ENCODE data around the gene TMEM187.
"Not testable (repeated sequence)": the region's sequence is repeated elsewhere in the genome, so short reads cannot be mapped to it uniquely, and the experiment has no call there.

Gene TMEM187

DNA sequence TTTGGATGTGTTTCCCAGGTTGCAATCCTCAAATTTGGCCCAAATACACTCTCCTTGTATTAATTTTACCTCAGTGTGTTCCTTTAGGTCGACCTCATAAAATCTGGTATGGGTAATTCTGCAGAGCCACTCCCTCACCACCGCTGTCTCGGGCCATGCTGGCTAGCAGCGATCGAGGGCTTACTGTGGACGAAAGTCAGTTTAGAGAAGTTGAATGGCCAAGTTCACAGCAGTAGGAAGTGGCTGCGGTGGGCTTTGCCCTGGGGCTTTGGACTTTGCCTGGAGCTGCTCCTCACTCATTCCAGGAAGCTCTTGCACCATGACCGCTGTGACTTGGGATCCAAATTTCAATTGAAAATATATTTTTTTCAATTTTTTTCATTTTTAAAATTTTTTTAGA lies 19.6 kb downstream of the TMEM187 start:
- DNase-seq (ENCODE audit: low read depth): no peak
- TF ChIP-seq, protein P1, sequence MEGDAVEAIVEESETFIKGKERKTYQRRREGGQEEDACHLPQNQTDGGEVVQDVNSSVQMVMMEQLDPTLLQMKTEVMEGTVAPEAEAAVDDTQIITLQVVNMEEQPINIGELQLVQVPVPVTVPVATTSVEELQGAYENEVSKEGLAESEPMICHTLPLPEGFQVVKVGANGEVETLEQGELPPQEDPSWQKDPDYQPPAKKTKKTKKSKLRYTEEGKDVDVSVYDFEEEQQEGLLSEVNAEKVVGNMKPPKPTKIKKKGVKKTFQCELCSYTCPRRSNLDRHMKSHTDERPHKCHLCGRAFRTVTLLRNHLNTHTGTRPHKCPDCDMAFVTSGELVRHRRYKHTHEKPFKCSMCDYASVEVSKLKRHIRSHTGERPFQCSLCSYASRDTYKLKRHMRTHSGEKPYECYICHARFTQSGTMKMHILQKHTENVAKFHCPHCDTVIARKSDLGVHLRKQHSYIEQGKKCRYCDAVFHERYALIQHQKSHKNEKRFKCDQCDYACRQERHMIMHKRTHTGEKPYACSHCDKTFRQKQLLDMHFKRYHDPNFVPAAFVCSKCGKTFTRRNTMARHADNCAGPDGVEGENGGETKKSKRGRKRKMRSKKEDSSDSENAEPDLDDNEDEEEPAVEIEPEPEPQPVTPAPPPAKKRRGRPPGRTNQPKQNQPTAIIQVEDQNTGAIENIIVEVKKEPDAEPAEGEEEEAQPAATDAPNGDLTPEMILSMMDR (conservative IDR thresholded peaks at IDR 0.05; ENCODE audit: low read depth, low read length): no peak
- no peak overlapping the region for H3K4me3 ChIP-seq (ENCODE audit: low read depth, low read length)

DNA sequence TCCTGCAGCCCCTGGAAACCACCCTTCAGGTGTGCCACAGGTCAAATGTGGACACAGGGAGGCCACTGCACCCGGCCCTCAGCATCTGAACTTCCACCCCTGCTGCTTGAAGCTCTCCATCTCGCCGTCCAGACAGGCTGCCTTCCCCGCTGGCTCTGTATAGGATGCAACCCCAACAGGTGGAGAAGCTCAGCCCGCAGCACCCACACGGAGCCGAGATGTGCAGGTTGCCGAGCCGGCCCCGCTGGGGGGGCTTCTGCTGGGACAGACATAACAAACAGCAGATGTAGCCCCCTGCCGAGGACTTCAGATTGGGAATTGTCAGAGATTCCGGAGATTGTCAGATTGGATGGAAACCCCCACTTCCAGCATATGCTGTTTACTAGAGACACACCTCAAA lies 20.5 kb downstream of the TMEM187 start:
- DNase-seq (ENCODE audit: low read depth): no peak
- TF ChIP-seq, protein P1 (conservative IDR thresholded peaks at IDR 0.05; ENCODE audit: low read depth, low read length): no peak

DNA sequence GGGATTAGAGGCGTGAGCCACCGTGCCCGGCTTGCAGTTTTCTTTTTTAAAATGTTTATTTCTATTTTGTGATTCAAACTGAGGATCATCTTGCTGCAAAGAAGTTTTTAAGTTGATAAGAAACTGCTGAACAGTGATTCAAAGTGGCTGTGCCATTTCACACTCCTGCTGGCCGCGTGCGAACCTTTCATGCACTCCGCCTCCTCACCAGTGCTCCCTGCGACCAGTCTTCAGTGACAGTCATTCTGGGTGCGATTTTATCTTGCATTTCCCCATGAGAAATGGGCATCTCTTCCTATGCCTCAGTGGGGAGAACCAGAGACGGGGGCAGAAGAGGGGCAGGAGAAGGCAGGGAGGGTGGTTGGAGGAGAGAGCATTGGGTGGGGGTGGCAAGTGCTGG lies 21.4 kb downstream of the TMEM187 start:
- no peak for DNase-seq (ENCODE audit: low read depth)
- TF ChIP-seq, protein P1 (conservative IDR thresholded peaks at IDR 0.05; ENCODE audit: low read depth, low read length): no peak
- no peak overlapping the region for H3K4me3 ChIP-seq (ENCODE audit: low read depth, low read length)

More for the DNA sequence above, 20.5 kb downstream of the TMEM187 start:
- H3K4me3 ChIP-seq (ENCODE audit: low read depth, low read length): no peak overlapping the region

DNA sequence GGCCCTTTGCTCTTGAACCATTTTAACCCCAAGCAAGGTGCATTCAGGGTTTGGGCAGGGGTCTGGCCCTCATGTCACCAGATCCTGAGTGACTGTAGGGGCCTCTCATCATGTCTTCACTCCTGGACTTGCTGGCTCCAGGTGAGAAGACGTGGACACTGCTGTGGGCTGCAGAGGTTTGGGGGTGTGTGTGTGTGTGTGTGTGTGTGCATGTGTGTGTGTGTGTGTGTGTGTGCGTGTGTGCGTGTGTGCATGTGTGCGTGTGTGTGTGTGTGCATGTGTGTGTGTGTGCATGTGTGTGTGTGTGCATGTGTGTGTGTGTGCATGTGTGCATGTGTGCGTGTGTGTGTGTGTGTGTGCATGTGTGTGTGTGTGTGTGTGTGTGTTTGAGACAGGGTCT lies 21.8 kb downstream of the TMEM187 start:
- DNase-seq (ENCODE audit: low read depth); H3K4me3 ChIP-seq (ENCODE audit: low read depth, low read length): not testable (repeated sequence)

DNA sequence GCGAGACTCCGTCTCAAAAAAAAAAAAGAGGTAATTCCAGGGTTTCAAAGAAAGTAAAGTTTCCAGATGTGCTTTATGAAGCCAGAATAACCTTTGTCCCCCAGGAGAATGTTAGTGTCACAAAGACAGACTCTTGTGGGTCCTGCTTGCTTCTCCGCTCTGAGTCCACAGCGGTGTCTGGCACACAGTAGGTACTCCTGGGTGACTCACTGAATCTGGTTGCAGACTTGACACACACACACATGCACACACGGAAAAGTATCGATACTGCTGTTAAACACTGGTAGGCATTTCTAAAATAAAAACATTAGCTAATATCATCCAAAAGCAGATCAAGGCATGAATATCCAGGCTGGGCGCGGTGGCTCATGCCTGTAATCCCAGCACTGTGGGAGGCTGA lies 22.9 kb downstream of the TMEM187 start:
- TF ChIP-seq, protein P1 (conservative IDR thresholded peaks at IDR 0.05; ENCODE audit: low read depth, low read length): no peak
- DNase-seq (ENCODE audit: low read depth): no peak
- H3K4me3 ChIP-seq (ENCODE audit: low read depth, low read length): no peak overlapping the region

DNA sequence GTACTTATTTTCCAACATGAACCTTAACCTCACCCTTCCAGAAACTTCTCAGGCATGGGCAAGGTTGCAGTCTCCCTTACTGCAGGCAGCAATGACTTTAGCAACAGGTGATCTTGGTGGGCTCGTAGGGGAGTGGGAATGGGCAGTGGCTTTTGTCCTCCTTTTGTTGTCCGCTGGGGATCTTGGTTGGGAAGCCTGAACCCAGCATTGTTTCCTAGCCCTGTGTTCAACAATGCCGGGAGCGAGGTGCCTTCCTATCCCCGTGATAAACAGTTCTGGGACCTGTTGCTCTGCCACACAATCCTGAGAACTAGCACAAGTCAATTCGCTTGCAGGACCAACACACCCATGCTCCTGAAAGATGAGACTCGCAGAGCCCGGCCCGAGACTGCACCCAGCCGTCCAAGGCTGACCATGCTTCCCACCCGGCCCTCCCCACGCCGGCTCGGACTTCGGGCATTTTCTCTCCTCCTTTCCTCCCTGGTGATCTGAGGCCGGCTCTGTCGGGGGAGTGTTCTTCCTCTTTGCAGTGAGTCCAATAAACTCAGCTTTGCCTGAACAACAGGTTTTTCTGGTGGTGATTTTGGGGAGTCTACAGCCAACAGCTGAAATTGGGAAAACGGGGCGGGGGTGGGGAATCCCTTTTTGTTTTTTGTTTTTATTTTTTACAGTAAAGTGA lies 26.9 kb downstream of the TMEM187 start:
- TF ChIP-seq, protein P1 (conservative IDR thresholded peaks at IDR 0.05; ENCODE audit: low read depth, low read length): no peak
- H3K4me3 ChIP-seq (ENCODE audit: low read depth, low read length): no peak overlapping the region
- DNase-seq (ENCODE audit: low read depth): no peak

DNA sequence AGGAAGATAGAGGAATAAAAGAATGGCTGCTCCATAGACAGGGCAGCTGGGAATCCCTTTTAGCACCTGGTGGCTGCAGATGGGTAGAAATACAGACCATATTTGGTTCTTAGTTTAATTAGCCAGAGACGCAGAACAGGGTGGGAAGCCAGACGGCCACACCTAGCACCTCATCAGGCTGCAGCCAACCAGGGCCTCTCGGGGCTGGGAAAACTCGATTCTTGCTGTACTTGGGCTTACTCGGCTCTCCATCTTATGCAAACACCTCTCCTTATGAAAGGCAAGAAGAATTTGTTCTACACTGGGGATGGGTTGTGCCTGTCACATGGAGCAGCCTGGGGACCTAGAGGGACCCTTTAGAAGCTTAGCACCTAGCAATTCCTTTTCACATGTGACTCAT lies 27.5 kb downstream of the TMEM187 start:
- no peak overlapping the region for H3K4me3 ChIP-seq (ENCODE audit: low read depth, low read length)
- TF ChIP-seq, protein P1 (conservative IDR thresholded peaks at IDR 0.05; ENCODE audit: low read depth, low read length): no peak
- DNase-seq (ENCODE audit: low read depth): no peak

All from choroid plexus epithelial cell (primary cell).